Keratinocyte (primary cell): ENCODE measurements around the gene A4GNT. TPM values are rescaled to one million over a fixed set of nuclear protein-coding genes. Genes with fewer than 3 reads are reported as not detected.
A peak's percentile ranks its signal among the peaks of the same experiment; 100 is the strongest.
"Not testable (repeated sequence)": the region's sequence is repeated elsewhere in the genome, so short reads cannot be mapped to it uniquely, and the experiment has no call there.

Experiments used
- DNase-seq: peaks from one replicate; pipeline ENCODE4 v3.0.0-alpha.2; 2011; ENCODE audit warnings: low read depth, missing footprints, low spot score
- FAIRE-seq: peaks from 2 replicates; lab custom pipeline; 2011; peaks lifted over from hg19 to GRCh38; lab: Jason Lieb, UNC
- H2AFZ ChIP-seq: 2 replicates; pipeline ENCODE4 v1.6.0; 2012; ENCODE audit warnings: low read length, control low read depth, inconsistent platforms; ENCODE audit not compliant: control insufficient read depth
- H3K27ac ChIP-seq: 2 replicates; pipeline ENCODE4 v1.5.1; 2011; ENCODE audit warnings: low read length; ENCODE audit not compliant: control insufficient read depth, insufficient read depth
- H3K27me3 ChIP-seq: 3 replicates; pipeline ENCODE4 v1.6.0; 2011; ENCODE audit warnings: low read length; ENCODE audit not compliant: control insufficient read depth, insufficient read depth; ENCODE audit errors: extremely low read depth
- H3K36me3 ChIP-seq, 2 experiments: 2 replicates in 1 of 2; 3 replicates in 1 of 2; pipeline ENCODE4 v1.5.1; 2011; ENCODE audit warnings: low read length in 2 of 2, mild to moderate bottlenecking in 1 of 2; ENCODE audit not compliant: control insufficient read depth in 2 of 2, insufficient read depth in 2 of 2; ENCODE audit errors: extremely low read depth in 1 of 2
- H3K4me1 ChIP-seq: 3 replicates; pipeline ENCODE4 v1.5.1; 2011; ENCODE audit warnings: low read length; ENCODE audit not compliant: control insufficient read depth, insufficient read depth; ENCODE audit errors: extremely low read depth
- H3K4me2 ChIP-seq: 3 replicates; pipeline ENCODE4 v1.6.0; 2011; ENCODE audit warnings: low read depth, low read length; ENCODE audit not compliant: control insufficient read depth, insufficient read depth; ENCODE audit errors: extremely low read depth
- H3K4me3 ChIP-seq, 3 experiments: fragments of 200-600 bp in 1 of 3; sonication (generic) in 1 of 3; 2 replicates in 2 of 3; 3 replicates in 1 of 3; pipeline ENCODE4 v1.5.1; 2011 to 2016; ENCODE audit warnings: low read length in 3 of 3, mild to moderate bottlenecking in 3 of 3, control low read depth in 2 of 3, inconsistent platforms in 1 of 3, low read depth in 1 of 3, mixed read lengths in 1 of 3, mixed run types in 1 of 3, moderate library complexity in 1 of 3; ENCODE audit not compliant: control insufficient read depth in 2 of 3, insufficient read depth in 2 of 3; ENCODE audit errors: extremely low read depth in 1 of 3
- H3K79me2 ChIP-seq: 2 replicates; pipeline ENCODE4 v1.6.0; 2012; ENCODE audit warnings: low read length; ENCODE audit not compliant: control insufficient read depth, insufficient read depth
- H3K9ac ChIP-seq: 3 replicates; pipeline ENCODE4 v1.6.0; 2011; ENCODE audit warnings: low read length; ENCODE audit not compliant: control insufficient read depth, insufficient read depth; ENCODE audit errors: extremely low read depth
- H3K9me1 ChIP-seq: 3 replicates; pipeline ENCODE4 v1.6.0; 2011; ENCODE audit warnings: low read length; ENCODE audit not compliant: control insufficient read depth, insufficient read depth; ENCODE audit errors: extremely low read depth
- H3K9me3 ChIP-seq: 2 replicates; pipeline ENCODE4 v1.5.1; 2012; ENCODE audit warnings: low read depth, low read length; ENCODE audit not compliant: control insufficient read depth
- H4K20me1 ChIP-seq: 3 replicates; pipeline ENCODE4 v1.6.0; 2011; ENCODE audit warnings: low read length; ENCODE audit not compliant: control insufficient read depth, insufficient read depth; ENCODE audit errors: extremely low read depth
- EZH2 ChIP-seq: IDR thresholded peaks from one replicate; pipeline ENCODE4 v1.6.1; 2012; ENCODE audit warnings: inconsistent platforms, mild to moderate bottlenecking, low read length, moderate library complexity
- dilution Hi-C: fragments of 300-500 bp; cut with MboI; formaldehyde crosslinking; loops from one replicate; pipeline ENCODE4 v1.7.0; 2020; ENCODE audit warnings: low sequenced_read_pairs; ENCODE audit not compliant: extremely low pct_ligation_motif_present
- polyA plus RNA-seq, 5 experiments: library from polyadenylated mRNA; depleted of rRNA in 3 of 5; stranded (reverse) in 3 of 5; stranded (forward) in 1 of 5; unstranded in 1 of 5; fragments of >200 nt; gene quantifications; 1 replicate in 1 of 5; 2 replicates in 3 of 5; 3 replicates in 1 of 5; pipeline versions ENCODE4 v1.2.1 to v1.2.3, GENCODE V29; 2011 to 2012; ENCODE audit warnings: missing spikeins in 2 of 5, low read depth in 1 of 5, low replicate concordance in 1 of 5
- TF ChIP-seq, protein P1 (sequence below), 3 experiments: IDR thresholded peaks in 1 of 3; conservative IDR thresholded peaks in 1 of 3; optimal IDR thresholded peaks in 1 of 3; 2 replicates in 2 of 3; 3 replicates in 1 of 3; pipeline versions ENCODE3 to v1.5.1; 2011; ENCODE audit warnings: low read length in 3 of 3, mild to moderate bottlenecking in 3 of 3, moderate library complexity in 2 of 3, control low read depth in 1 of 3, inconsistent platforms in 1 of 3; ENCODE audit not compliant: insufficient read depth in 2 of 3; ENCODE audit errors: extremely low read depth in 1 of 3

Gene A4GNT
- polyA plus RNA-seq, 1 donor (not counting 4 experiments of a cell fraction or from before 2014, with no cell fraction given): not detected

DNA sequence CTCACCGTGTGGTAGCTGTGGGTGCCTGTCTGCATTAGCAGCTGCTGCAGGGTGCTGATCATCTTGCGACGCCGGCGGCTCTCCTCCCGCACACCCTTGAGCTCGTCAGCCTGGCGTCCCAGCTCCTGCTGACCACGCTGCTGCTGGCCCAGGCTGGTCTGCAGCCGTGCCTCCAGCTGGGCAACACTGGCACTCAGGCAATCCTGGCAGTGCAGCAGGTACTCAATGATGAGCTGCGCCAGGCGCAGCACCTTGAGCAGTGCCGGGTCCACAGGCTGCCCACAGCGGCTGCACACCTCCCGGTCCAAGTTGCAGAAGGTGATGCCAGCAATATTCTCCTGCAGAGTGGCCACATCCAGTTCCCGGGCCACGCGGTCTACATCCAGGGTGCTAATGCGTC lies 28.7 kb downstream of the A4GNT start:
- no peak overlapping the region for H3K4me3 ChIP-seq
- dilution Hi-C loops: no loop called here
- no peaks in the 10 kb centered on the region for H3K9me1 ChIP-seq
- H3K4me2 ChIP-seq: no peak overlapping the region
- no peaks in the 10 kb centered on the region for H4K20me1 ChIP-seq
- no peaks in the 10 kb centered on the region for H3K36me3 ChIP-seq
- no peaks in the 10 kb centered on the region for H3K79me2 ChIP-seq
- FAIRE-seq (no peak), DNase-seq (no peak)
- H3K27ac ChIP-seq: no peak overlapping the region
- no peaks in the 10 kb centered on the region for H3K27me3 ChIP-seq
- H3K4me1 ChIP-seq: no peaks in the 10 kb centered on the region
- no peak overlapping the region for H3K9ac ChIP-seq
- TF ChIP-seq, protein P1, sequence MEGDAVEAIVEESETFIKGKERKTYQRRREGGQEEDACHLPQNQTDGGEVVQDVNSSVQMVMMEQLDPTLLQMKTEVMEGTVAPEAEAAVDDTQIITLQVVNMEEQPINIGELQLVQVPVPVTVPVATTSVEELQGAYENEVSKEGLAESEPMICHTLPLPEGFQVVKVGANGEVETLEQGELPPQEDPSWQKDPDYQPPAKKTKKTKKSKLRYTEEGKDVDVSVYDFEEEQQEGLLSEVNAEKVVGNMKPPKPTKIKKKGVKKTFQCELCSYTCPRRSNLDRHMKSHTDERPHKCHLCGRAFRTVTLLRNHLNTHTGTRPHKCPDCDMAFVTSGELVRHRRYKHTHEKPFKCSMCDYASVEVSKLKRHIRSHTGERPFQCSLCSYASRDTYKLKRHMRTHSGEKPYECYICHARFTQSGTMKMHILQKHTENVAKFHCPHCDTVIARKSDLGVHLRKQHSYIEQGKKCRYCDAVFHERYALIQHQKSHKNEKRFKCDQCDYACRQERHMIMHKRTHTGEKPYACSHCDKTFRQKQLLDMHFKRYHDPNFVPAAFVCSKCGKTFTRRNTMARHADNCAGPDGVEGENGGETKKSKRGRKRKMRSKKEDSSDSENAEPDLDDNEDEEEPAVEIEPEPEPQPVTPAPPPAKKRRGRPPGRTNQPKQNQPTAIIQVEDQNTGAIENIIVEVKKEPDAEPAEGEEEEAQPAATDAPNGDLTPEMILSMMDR (optimal IDR thresholded peaks at IDR 0.05 in 1 of 3, IDR thresholded peaks at IDR 0.05 in 1 of 3, conservative IDR thresholded peaks at IDR 0.05 in 1 of 3; ENCODE audit: extremely low read depth in 1 of 3, insufficient read depth in 2 of 3, low read length in 3 of 3): no peak
- no peak for TF ChIP-seq EZH2
- H3K9me3 ChIP-seq: no peaks in the 10 kb centered on the region
- no peak overlapping the region for H2AFZ ChIP-seq

DNA sequence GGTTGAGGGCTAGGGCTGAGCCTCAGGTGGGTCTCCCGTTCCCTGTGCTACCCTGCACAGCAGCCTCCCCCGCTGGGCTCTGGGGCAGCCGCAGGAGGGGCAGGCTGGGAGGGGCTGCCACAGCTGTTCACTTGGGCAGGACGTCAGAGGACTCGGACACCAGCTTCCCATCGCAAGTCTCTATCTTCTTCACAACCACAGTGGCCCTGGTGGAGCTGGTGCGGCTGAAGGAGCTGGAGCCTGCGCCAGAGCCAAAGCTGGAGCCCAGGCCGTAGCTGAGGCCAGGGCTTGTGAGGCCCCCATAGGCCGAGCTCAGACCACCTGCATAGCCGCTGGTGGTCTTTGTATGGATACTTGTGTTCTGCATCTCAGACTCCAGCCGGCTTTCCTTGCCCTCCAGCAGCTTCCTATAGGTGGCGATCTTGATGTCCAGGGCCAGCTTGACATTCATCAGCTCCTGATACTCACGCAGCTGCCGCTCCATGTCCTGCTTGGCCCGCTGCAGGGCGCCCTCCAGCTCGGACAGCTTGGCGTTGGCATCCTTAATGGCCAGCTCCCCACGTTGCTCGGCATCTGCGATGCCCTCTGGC lies 30.7 kb downstream of the A4GNT start:
- H3K4me3 ChIP-seq, H3K4me1 ChIP-seq, H4K20me1 ChIP-seq, H3K36me3 ChIP-seq, DNase-seq, H3K4me2 ChIP-seq, H2AFZ ChIP-seq, H3K27ac ChIP-seq, H3K9ac ChIP-seq, FAIRE-seq, H3K79me2 ChIP-seq, dilution Hi-C loops, H3K9me1 ChIP-seq, H3K9me3 ChIP-seq, H3K27me3 ChIP-seq: not testable (repeated sequence)
- TF ChIP-seq, protein P1 (optimal IDR thresholded peaks at IDR 0.05 in 1 of 3, IDR thresholded peaks at IDR 0.05 in 1 of 3, conservative IDR thresholded peaks at IDR 0.05 in 1 of 3; ENCODE audit: extremely low read depth in 1 of 3, insufficient read depth in 2 of 3, low read length in 3 of 3): peak in 2 of 3 experiments; percentile 21 to 45
